Upper lobe of left lung (tissue), 6 donors: ENCODE data around the gene PON1. TPM values are rescaled to one million over a fixed set of nuclear protein-coding genes. Genes with fewer than 3 reads are reported as not detected.
A peak's percentile ranks its signal among the peaks of the same experiment; 100 is the strongest.

Source experiments
- ATAC-seq, 2 donors: fragments of 200-7000 bp; cut with Tn5 transposase; one replicate each; pipeline ENCODE4 v1.9.1; 2022; ENCODE audit warnings: mild to moderate bottlenecking in 2 of 2, moderate library complexity in 2 of 2; ENCODE audit not compliant: low FRiP score in 2 of 2
- DNase-seq, 2 donors: peaks; one replicate each; pipeline ENCODE4 v3.0.0-alpha.2; 2019 to 2020
- H3K27ac ChIP-seq, 4 donors: fragments of 200-600 bp; sonication (generic); one replicate each; pipeline ENCODE4 v1.5.1; 2016 to 2019
- H3K27me3 ChIP-seq, 4 donors: fragments of 200-600 bp; sonication (generic); one replicate each; pipeline ENCODE4 v1.5.1; 2017 to 2019
- H3K36me3 ChIP-seq, 4 donors: fragments of 200-600 bp; sonication (generic); one replicate each; pipeline ENCODE4 v1.5.1; 2016 to 2019
- H3K4me1 ChIP-seq, 4 donors: fragments of 200-600 bp; sonication (generic); one replicate each; pipeline ENCODE4 v1.5.1; 2018 to 2019
- H3K4me3 ChIP-seq, 4 donors: fragments of 200-600 bp; sonication (generic); one replicate each; pipeline ENCODE4 v1.5.1; 2017 to 2019; ENCODE audit warnings: mild to moderate bottlenecking in 2 of 4, moderate library complexity in 1 of 4
- H3K9me3 ChIP-seq, 4 donors: fragments of 200-600 bp; sonication (generic); one replicate each; pipeline ENCODE4 v1.5.1; 2018 to 2019
- EP300 ChIP-seq, 4 donors: sonication (generic); formaldehyde crosslinking; IDR thresholded peaks; one replicate each; pipeline ENCODE4 v1.5.1; 2017; ENCODE audit warnings: antibody characterized with exemption in 4 of 4, control low read depth in 2 of 4
- POLR2A ChIP-seq, 4 donors: fragments of 450-650 bp; IDR thresholded peaks; one replicate each; pipeline ENCODE4 v1.5.1; 2016 to 2017; ENCODE audit warnings: antibody characterized with exemption in 4 of 4, mild to moderate bottlenecking in 2 of 4
- POLR2AphosphoS5 ChIP-seq, 2 donors: sonication (generic); formaldehyde crosslinking; IDR thresholded peaks; one replicate each; pipeline ENCODE4 v1.5.1; 2017; ENCODE audit warnings: antibody characterized with exemption in 2 of 2
- WGBS, 2 donors: methylation state at CpG; one replicate each; pipeline ENCODE4 v1.1.5; 2017 to 2018; 5-methylcytosine and 5-hydroxymethylcytosine counted together
- total RNA-seq, 6 donors: library from RNA; depleted of rRNA in 4 of 6; stranded (reverse); fragments of >200 nt in 4 of 6; gene quantifications; one replicate each; pipeline versions ENCODE4 v1.1.0 to v1.2.1, GENCODE V29; 2016 to 2021
- TF ChIP-seq, protein P1 (sequence below), 6 experiments: fragments of 450-650 bp in 4 of 6; fragments of 200-600 bp in 2 of 6; sonication (generic) in 2 of 6; IDR thresholded peaks; one replicate each; pipeline ENCODE4 v1.5.1; 2016 to 2019; ENCODE audit warnings: antibody characterized with exemption in 6 of 6
- donor health status: DM: no; HTN: no; CAD: no; lungs with moderate emphysema.
- donor health status: DM: no; HTN: yes; CAD: no; lungs with severe emphysema.

PON1 gene
- total RNA-seq, 6 donors from 2014 or later = 0.20 to 1.7 (median 0.82) TPM; not detected in 2

DNA sequence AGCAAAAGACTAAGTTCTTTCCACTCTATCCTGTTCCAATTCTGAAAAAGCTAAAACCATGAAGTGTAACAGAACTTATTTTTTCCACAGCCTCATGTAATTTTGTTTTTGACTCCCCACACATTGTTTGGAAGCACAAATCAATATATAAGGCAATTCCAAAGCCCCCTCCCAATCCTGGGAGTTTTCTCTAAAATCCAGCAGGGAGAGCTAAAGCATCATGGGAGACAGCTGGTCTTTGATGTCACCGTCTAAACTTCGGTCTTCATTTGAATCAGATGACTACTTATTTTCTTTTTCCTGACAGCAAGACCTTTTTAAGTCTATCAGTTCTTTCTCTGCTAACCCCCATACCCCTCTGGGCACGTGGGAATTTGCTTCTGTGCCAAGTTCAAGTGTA lies 33.3 kb upstream of the PON1 start:
- Histone ChIP-seq H3K27me3 (no peaks in the 10 kb centered on the region), H3K27ac (no peak overlapping the region), H3K36me3 (no peaks in the 10 kb centered on the region), H3K9me3 (peaks cover 0 to 4% (median 0%) of the 10 kb centered on the region in 4 donors), H3K4me3 (no peak overlapping the region), H3K4me1 (no peaks in the 10 kb centered on the region)
- WGBS, 2 donors = 64 to 66% methylated on average over 3 of the region's 3 CpGs
- TF ChIP-seq EP300 (IDR thresholded peaks at IDR 0.05) = no peak
- TF ChIP-seq POLR2A (IDR thresholded peaks at IDR 0.05) = no peak
- TF ChIP-seq POLR2AphosphoS5 (IDR thresholded peaks at IDR 0.05) = no peak
- TF ChIP-seq, protein P1, sequence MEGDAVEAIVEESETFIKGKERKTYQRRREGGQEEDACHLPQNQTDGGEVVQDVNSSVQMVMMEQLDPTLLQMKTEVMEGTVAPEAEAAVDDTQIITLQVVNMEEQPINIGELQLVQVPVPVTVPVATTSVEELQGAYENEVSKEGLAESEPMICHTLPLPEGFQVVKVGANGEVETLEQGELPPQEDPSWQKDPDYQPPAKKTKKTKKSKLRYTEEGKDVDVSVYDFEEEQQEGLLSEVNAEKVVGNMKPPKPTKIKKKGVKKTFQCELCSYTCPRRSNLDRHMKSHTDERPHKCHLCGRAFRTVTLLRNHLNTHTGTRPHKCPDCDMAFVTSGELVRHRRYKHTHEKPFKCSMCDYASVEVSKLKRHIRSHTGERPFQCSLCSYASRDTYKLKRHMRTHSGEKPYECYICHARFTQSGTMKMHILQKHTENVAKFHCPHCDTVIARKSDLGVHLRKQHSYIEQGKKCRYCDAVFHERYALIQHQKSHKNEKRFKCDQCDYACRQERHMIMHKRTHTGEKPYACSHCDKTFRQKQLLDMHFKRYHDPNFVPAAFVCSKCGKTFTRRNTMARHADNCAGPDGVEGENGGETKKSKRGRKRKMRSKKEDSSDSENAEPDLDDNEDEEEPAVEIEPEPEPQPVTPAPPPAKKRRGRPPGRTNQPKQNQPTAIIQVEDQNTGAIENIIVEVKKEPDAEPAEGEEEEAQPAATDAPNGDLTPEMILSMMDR (IDR thresholded peaks at IDR 0.05) = no peak
- no peak for ATAC-seq
- DNase-seq = no peak

DNA sequence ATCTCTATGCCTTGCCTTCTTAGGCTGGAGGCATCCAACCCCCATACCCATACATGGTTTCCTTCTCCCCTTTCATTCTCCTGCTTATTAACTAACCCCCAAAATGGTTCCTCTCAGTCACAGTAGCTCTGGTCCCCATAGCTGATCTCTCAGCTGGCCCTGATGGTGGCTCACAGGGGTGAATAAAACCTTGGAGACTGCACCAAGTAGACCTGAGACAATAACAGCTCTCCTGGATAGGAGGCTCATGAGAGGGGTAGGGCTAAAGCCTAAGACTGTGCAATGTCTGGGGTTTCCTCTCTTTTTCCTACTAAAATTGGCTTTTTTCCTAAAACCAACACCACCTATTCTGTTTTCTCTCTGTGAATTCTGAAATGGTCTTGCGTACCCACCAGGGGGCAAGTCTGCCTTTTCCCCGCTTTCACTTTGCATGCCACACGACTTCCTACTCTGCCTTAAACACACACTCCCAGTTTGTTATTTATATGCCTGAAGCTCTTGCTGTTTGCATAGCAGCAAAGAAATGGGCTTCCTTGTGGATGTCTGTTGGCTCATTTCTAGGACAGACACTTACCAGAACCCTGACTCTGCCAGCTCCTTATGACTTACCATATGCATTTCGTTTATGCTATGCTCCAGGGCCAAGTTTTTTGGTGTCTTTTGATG lies 18.4 kb upstream of the PON1 start:
- DNase-seq (no peak), ATAC-seq (peak; percentile 20 to 27)
- Histone ChIP-seq H3K9me3 (no peaks in the 10 kb centered on the region), H3K4me1 (peaks cover 0 to 9% (median 0%) of the 10 kb centered on the region in 4 donors), H3K27ac (peak overlapping the region in 1 of 4 donors; percentile 32), H3K36me3 (no peaks in the 10 kb centered on the region), H3K4me3 (no peak overlapping the region), H3K27me3 (no peaks in the 10 kb centered on the region)
- WGBS, 2 donors = 69 to 72% methylated on average over 4 of the region's 4 CpGs
- no peak for TF ChIP-seq POLR2AphosphoS5 (IDR thresholded peaks at IDR 0.05)
- TF ChIP-seq, protein P1 (IDR thresholded peaks at IDR 0.05) = peak in 1 of 6 experiments; percentile 9

DNA sequence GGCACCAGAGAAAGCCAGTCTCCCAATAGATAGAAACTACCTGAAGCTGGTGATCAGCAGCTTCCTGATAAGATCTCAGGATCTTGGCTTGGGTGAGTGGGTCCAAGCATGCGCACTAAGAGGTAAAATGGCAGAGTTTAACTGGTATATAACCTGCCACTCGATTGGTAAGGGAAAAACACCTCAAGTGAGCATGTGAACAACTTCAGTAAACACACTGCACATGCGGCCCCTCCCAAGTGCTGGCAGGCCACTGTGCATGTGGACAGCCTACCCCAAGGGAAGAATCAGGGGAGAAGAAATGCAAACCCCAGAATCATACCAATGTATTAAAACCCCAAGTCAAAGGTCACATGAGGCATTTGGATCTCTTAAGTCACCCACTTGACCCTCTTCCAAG lies 17.7 kb upstream of the PON1 start:
- ATAC-seq (no peak), DNase-seq (peak in 1 of 2 donors; percentile 42)
- Histone ChIP-seq H3K27me3 (no peaks in the 10 kb centered on the region), H3K9me3 (no peaks in the 10 kb centered on the region), H3K36me3 (no peaks in the 10 kb centered on the region), H3K4me1 (peaks cover 0 to 9% (median 0%) of the 10 kb centered on the region in 4 donors), H3K27ac (peak overlapping the region in 1 of 4 donors; percentile 36), H3K4me3 (no peak overlapping the region)
- 63 to 69% methylated on average over 3 of the region's 3 CpGs for WGBS, 2 donors
- TF ChIP-seq POLR2A (IDR thresholded peaks at IDR 0.05) (no peak), POLR2AphosphoS5 (IDR thresholded peaks at IDR 0.05) (no peak), EP300 (IDR thresholded peaks at IDR 0.05) (no peak)
- TF ChIP-seq, protein P1 (IDR thresholded peaks at IDR 0.05) = no peak

DNA sequence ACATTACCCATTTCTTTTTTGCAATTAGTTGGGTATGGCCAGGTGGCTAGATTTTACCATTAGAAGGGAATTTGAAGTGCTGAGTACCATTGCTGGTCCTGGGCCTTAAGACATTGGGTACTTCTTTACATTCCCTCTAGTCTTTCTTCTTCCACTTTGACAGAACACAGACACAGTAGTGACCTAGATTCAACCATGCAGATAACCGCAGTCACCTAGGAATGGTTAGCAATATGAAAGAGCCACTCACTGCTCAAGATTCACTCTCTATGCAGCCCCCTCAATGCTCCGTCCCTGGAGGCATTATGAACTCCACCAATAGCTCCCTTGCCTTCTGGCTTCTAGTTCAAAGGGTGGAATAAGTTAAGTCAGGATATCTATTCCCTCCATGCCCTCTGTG lies 16.2 kb upstream of the PON1 start:
- H3K27ac ChIP-seq = no peak overlapping the region
- no peaks in the 10 kb centered on the region for H3K9me3 ChIP-seq
- peaks cover 0 to 9% (median 0%) of the 10 kb centered on the region in 4 donors for H3K4me1 ChIP-seq
- TF ChIP-seq POLR2AphosphoS5 (IDR thresholded peaks at IDR 0.05) (no peak), EP300 (IDR thresholded peaks at IDR 0.05) (no peak), POLR2A (IDR thresholded peaks at IDR 0.05) (no peak)
- TF ChIP-seq, protein P1 (IDR thresholded peaks at IDR 0.05) = no peak
- H3K4me3 ChIP-seq = no peak overlapping the region
- no peak for DNase-seq
- WGBS, 2 donors = 91 to 95% methylated on average over 2 of the region's 2 CpGs
- H3K27me3 ChIP-seq = no peaks in the 10 kb centered on the region
- ATAC-seq = no peak
- no peaks in the 10 kb centered on the region for H3K36me3 ChIP-seq

DNA sequence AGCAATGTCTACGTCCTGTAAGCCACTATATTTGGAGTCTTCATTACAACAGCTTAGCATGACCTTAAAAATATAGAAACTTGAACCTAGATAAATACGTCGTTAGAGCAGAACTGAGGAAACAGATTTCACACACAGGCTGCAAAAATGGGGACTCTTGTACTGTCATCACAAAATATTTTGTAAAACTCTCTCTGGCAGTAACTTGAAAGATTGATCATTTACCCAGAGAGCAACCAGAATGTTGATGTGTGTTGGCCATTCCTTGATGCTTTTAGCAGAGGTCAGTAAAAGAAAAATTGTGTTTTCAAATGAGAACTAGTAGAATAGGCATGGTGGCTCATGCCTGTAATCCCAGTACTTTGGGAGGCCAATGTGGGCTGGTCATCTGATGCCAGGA lies 14.5 kb upstream of the PON1 start:
- no peak overlapping the region for H3K27ac ChIP-seq
- no peaks in the 10 kb centered on the region for H3K27me3 ChIP-seq
- no peaks in the 10 kb centered on the region for H3K36me3 ChIP-seq
- no peak overlapping the region for H3K4me3 ChIP-seq
- DNase-seq = no peak
- no peak for ATAC-seq
- TF ChIP-seq, protein P1 (IDR thresholded peaks at IDR 0.05) = no peak
- TF ChIP-seq POLR2AphosphoS5 (IDR thresholded peaks at IDR 0.05) = no peak
- no peak for TF ChIP-seq EP300 (IDR thresholded peaks at IDR 0.05)
- no peak for TF ChIP-seq POLR2A (IDR thresholded peaks at IDR 0.05)
- WGBS, 2 donors = 86 to 90% methylated on average over 3 of the region's 3 CpGs
- H3K4me1 ChIP-seq = peaks cover 0 to 9% (median 0%) of the 10 kb centered on the region in 4 donors
- H3K9me3 ChIP-seq = no peaks in the 10 kb centered on the region
